ENCODE measurements around the gene DBNDD2.

- TF ChIP-seq ZNF76 (tag by site-specific recombination; IDR thresholded peaks at IDR 0.05; ENCODE audit: borderline replicate concordance, low read depth) (no peak), ZNF404 (tag by site-specific recombination; IDR thresholded peaks at IDR 0.05) (no peak), ZBTB17 (tag by site-specific recombination; IDR thresholded peaks at IDR 0.05) (no peak), CTCF (tag by site-specific recombination; IDR thresholded peaks at IDR 0.05) (no peak), ZNF561 (tag by site-specific recombination; IDR thresholded peaks at IDR 0.05; ENCODE audit: borderline replicate concordance) (no peak), ZNF391 (tag by site-specific recombination; IDR thresholded peaks at IDR 0.05; ENCODE audit: borderline replicate concordance, low read depth) (no peak), ZNF423 (tag by site-specific recombination; IDR thresholded peaks at IDR 0.05) (no peak)
- TF ChIP-seq, protein P1, sequence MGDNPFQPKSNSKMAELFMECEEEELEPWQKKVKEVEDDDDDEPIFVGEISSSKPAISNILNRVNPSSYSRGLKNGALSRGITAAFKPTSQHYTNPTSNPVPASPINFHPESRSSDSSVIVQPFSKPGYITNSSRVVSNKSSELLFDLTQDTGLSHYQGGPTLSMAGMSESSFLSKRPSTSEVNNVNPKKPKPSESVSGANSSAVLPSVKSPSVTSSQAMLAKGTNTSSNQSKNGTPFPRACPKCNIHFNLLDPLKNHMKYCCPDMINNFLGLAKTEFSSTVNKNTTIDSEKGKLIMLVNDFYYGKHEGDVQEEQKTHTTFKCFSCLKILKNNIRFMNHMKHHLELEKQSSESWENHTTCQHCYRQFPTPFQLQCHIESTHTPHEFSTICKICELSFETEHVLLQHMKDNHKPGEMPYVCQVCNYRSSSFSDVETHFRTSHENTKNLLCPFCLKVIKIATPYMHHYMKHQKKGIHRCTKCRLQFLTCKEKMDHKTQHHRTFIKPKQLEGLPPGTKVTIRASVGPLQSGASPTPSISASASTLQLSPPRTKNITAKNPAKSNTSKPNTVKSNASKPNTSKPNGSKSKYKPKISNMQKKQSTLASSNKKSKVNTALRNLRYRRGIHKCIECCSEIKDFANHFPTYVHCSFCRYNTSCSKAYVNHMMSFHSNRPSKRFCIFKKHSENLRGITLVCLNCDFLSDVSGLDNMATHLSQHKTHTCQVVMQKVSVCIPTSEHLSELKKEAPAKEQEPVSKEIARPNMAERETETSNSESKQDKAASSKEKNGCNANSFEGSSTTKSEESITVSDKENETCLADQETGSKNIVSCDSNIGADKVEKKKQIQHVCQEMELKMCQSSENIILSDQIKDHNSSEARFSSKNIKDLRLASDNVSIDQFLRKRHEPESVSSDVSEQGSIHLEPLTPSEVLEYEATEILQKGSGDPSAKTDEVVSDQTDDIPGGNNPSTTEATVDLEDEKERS (tag by site-specific recombination; IDR thresholded peaks at IDR 0.05), result peak; percentile 93
Observed at GRCh38 chr20:45400346-45401031, 7.6 kb upstream of the DBNDD2 start.

All from HEK293 (cell line).